ENCODE measurements around the gene LRP10. TPM values are rescaled to one million over a fixed set of nuclear protein-coding genes. Genes with fewer than 3 reads are reported as not detected.

LRP10 gene
- total and polyA plus RNA-seq, 2 of the 8 experiments (the other 6 are each of a cell fraction or from before 2014, with no cell fraction given) = 12.4 to 15.6 TPM

- TF ChIP-seq, protein P1, sequence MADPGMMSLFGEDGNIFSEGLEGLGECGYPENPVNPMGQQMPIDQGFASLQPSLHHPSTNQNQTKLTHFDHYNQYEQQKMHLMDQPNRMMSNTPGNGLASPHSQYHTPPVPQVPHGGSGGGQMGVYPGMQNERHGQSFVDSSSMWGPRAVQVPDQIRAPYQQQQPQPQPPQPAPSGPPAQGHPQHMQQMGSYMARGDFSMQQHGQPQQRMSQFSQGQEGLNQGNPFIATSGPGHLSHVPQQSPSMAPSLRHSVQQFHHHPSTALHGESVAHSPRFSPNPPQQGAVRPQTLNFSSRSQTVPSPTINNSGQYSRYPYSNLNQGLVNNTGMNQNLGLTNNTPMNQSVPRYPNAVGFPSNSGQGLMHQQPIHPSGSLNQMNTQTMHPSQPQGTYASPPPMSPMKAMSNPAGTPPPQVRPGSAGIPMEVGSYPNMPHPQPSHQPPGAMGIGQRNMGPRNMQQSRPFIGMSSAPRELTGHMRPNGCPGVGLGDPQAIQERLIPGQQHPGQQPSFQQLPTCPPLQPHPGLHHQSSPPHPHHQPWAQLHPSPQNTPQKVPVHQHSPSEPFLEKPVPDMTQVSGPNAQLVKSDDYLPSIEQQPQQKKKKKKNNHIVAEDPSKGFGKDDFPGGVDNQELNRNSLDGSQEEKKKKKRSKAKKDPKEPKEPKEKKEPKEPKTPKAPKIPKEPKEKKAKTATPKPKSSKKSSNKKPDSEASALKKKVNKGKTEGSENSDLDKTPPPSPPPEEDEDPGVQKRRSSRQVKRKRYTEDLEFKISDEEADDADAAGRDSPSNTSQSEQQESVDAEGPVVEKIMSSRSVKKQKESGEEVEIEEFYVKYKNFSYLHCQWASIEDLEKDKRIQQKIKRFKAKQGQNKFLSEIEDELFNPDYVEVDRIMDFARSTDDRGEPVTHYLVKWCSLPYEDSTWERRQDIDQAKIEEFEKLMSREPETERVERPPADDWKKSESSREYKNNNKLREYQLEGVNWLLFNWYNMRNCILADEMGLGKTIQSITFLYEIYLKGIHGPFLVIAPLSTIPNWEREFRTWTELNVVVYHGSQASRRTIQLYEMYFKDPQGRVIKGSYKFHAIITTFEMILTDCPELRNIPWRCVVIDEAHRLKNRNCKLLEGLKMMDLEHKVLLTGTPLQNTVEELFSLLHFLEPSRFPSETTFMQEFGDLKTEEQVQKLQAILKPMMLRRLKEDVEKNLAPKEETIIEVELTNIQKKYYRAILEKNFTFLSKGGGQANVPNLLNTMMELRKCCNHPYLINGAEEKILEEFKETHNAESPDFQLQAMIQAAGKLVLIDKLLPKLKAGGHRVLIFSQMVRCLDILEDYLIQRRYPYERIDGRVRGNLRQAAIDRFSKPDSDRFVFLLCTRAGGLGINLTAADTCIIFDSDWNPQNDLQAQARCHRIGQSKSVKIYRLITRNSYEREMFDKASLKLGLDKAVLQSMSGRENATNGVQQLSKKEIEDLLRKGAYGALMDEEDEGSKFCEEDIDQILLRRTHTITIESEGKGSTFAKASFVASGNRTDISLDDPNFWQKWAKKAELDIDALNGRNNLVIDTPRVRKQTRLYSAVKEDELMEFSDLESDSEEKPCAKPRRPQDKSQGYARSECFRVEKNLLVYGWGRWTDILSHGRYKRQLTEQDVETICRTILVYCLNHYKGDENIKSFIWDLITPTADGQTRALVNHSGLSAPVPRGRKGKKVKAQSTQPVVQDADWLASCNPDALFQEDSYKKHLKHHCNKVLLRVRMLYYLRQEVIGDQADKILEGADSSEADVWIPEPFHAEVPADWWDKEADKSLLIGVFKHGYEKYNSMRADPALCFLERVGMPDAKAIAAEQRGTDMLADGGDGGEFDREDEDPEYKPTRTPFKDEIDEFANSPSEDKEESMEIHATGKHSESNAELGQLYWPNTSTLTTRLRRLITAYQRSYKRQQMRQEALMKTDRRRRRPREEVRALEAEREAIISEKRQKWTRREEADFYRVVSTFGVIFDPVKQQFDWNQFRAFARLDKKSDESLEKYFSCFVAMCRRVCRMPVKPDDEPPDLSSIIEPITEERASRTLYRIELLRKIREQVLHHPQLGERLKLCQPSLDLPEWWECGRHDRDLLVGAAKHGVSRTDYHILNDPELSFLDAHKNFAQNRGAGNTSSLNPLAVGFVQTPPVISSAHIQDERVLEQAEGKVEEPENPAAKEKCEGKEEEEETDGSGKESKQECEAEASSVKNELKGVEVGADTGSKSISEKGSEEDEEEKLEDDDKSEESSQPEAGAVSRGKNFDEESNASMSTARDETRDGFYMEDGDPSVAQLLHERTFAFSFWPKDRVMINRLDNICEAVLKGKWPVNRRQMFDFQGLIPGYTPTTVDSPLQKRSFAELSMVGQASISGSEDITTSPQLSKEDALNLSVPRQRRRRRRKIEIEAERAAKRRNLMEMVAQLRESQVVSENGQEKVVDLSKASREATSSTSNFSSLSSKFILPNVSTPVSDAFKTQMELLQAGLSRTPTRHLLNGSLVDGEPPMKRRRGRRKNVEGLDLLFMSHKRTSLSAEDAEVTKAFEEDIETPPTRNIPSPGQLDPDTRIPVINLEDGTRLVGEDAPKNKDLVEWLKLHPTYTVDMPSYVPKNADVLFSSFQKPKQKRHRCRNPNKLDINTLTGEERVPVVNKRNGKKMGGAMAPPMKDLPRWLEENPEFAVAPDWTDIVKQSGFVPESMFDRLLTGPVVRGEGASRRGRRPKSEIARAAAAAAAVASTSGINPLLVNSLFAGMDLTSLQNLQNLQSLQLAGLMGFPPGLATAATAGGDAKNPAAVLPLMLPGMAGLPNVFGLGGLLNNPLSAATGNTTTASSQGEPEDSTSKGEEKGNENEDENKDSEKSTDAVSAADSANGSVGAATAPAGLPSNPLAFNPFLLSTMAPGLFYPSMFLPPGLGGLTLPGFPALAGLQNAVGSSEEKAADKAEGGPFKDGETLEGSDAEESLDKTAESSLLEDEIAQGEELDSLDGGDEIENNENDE (IDR thresholded peaks at IDR 0.05; ENCODE audit: insufficient replicate concordance, low read length) = peak; percentile 89
- no peak for TF ChIP-seq CTBP2 (IDR thresholded peaks at IDR 0.05; ENCODE audit: borderline replicate concordance, insufficient read depth, insufficient read length, low read length)
Measured at GRCh38 chr14:22890416-22890815, 18.9 kb downstream of the LRP10 start (continued).
